NCI-H1930 (cell line): ENCODE data around the gene NME3.

Source experiments
- DNase-seq, 2 experiments: peaks; one replicate each; lab custom pipeline; 2025; lab: John Stamatoyannopoulos, UW

Gene NME3

GRCh38 chr16:1724491-1724890, 46.9 kb downstream of the NME3 start:
- DNase-seq = no peak

DNA sequence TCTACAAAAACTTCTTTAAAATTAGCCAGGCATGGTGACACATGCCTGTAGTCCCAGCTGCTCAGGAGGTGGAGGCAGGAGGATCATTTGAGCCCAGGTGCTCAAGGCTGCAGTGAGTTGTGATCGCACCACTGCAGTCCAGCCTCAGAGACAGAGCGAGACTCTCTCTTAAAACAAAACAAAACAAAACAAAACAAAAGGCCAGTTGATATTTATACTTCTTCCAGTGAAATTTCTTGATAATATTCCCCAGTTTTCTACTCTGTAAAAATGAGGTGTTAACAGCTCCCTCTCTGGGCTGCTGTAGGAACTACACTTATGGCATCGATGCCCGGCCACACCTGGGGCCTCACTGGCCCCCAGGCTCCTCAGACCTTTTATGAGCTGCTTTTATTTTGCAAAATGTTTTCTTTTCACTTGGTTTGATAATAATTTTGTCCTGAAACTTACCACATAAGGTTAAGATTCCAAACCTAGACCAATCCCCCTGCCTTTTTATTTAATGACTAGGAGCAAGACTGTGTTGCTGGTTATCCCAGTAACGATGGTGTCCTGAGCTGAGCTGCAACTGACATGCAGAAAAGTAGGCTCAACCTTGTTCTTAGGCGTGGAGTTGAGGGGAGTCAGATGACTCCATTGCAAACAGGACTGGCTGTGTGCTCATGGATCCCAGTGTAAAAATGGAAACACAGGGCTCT, 47.7 kb downstream of the NME3 start:
- no peak for DNase-seq

DNA sequence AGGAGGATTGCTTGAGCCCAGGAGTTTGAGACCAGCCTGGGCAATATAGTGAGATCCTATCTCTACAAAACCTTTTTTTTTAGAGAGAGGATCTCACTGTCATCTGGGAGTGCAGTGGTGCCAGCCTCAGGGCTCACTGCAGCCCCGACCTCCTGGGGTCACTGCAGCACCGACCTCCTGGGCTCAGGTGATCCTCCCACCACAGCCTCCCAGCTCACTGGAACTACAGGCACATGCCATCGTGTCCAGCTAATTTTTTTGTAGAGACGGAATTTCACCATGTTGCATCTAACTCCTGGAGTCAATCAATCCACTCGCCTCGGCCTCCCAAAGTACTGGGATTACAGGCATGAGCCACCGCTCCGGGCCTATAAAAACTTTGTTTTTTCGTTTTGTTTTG, 50.0 kb downstream of the NME3 start:
- DNase-seq = no peak
